ENCODE data around the gene ISCU. TPM values are rescaled to one million over a fixed set of nuclear protein-coding genes. Genes with fewer than 3 reads are reported as not detected.

The ISCU gene
- polyA plus RNA-seq, 2 donors: 38.7 to 87.2 TPM

- 84 to 86% methylated on average over 10 of the region's 10 CpGs for WGBS, 2 donors
- Histone ChIP-seq H3K27ac (ENCODE audit: low read depth in 2 of 2, low read length in 1 of 2) (no peak overlapping the region), H3K9me3 (ENCODE audit: control insufficient read depth in 2 of 2, insufficient read depth in 1 of 2, low read depth in 1 of 2, low read length in 1 of 2) (no peaks in the 10 kb centered on the region), H3K4me1 (ENCODE audit: control insufficient read depth in 2 of 2, insufficient read depth in 2 of 2, low read length in 1 of 2) (peaks cover 0 to 3% of the 10 kb centered on the region in 2 donors), H3K4me3 (ENCODE audit: low read depth in 1 of 2, low read length in 2 of 2) (no peak overlapping the region), H3K36me3 (ENCODE audit: control insufficient read depth in 2 of 2, insufficient read depth in 2 of 2, low read length in 1 of 2) (no peaks in the 10 kb centered on the region), H3K27me3 (ENCODE audit: control insufficient read depth in 1 of 2, insufficient read depth in 2 of 2, low read length in 2 of 2) (no peaks in the 10 kb centered on the region)
These were observed 45.7 kb downstream of the ISCU start for GRCh38 chr12:108607981-108608600.

GRCh38 chr12:108608616-108609015 lies 46.2 kb downstream of the ISCU start:
- Histone ChIP-seq H3K27ac (ENCODE audit: low read depth in 2 of 2, low read length in 1 of 2) (no peak overlapping the region), H3K27me3 (ENCODE audit: control insufficient read depth in 1 of 2, insufficient read depth in 2 of 2, low read length in 2 of 2) (no peaks in the 10 kb centered on the region), H3K36me3 (ENCODE audit: control insufficient read depth in 2 of 2, insufficient read depth in 2 of 2, low read length in 1 of 2) (no peaks in the 10 kb centered on the region), H3K9me3 (ENCODE audit: control insufficient read depth in 2 of 2, insufficient read depth in 1 of 2, low read depth in 1 of 2, low read length in 1 of 2) (no peaks in the 10 kb centered on the region), H3K4me1 (ENCODE audit: control insufficient read depth in 2 of 2, insufficient read depth in 2 of 2, low read length in 1 of 2) (peaks cover 0 to 3% of the 10 kb centered on the region in 2 donors), H3K4me3 (ENCODE audit: low read depth in 1 of 2, low read length in 2 of 2) (no peak overlapping the region)
- 81 to 85% methylated on average over 5 of the region's 5 CpGs for WGBS, 2 donors

GRCh38 chr12:108609537-108610335 lies 47.3 kb downstream of the ISCU start:
- H3K4me1 ChIP-seq (ENCODE audit: control insufficient read depth in 2 of 2, insufficient read depth in 2 of 2, low read length in 1 of 2): peaks cover 0 to 3% of the 10 kb centered on the region in 2 donors
- H3K27ac ChIP-seq (ENCODE audit: low read depth in 2 of 2, low read length in 1 of 2): no peak overlapping the region
- no peak overlapping the region for H3K4me3 ChIP-seq (ENCODE audit: low read depth in 1 of 2, low read length in 2 of 2)
- H3K27me3 ChIP-seq (ENCODE audit: control insufficient read depth in 1 of 2, insufficient read depth in 2 of 2, low read length in 2 of 2): no peaks in the 10 kb centered on the region
- H3K36me3 ChIP-seq (ENCODE audit: control insufficient read depth in 2 of 2, insufficient read depth in 2 of 2, low read length in 1 of 2): no peaks in the 10 kb centered on the region
- H3K9me3 ChIP-seq (ENCODE audit: control insufficient read depth in 2 of 2, insufficient read depth in 1 of 2, low read depth in 1 of 2, low read length in 1 of 2): no peaks in the 10 kb centered on the region
- 56 to 62% methylated on average over 21 of the region's 21 CpGs for WGBS, 2 donors

GRCh38 chr12:108610336-108610815 lies 48.0 kb downstream of the ISCU start:
- 80 to 88% methylated on average over 8 of the region's 8 CpGs for WGBS, 2 donors
- H3K9me3 ChIP-seq (ENCODE audit: control insufficient read depth in 2 of 2, insufficient read depth in 1 of 2, low read depth in 1 of 2, low read length in 1 of 2): no peaks in the 10 kb centered on the region
- H3K27ac ChIP-seq (ENCODE audit: low read depth in 2 of 2, low read length in 1 of 2): no peak overlapping the region
- H3K4me1 ChIP-seq (ENCODE audit: control insufficient read depth in 2 of 2, insufficient read depth in 2 of 2, low read length in 1 of 2): peaks cover 0 to 3% of the 10 kb centered on the region in 2 donors
- H3K36me3 ChIP-seq (ENCODE audit: control insufficient read depth in 2 of 2, insufficient read depth in 2 of 2, low read length in 1 of 2): no peaks in the 10 kb centered on the region
- H3K4me3 ChIP-seq (ENCODE audit: low read depth in 1 of 2, low read length in 2 of 2): no peak overlapping the region
- H3K27me3 ChIP-seq (ENCODE audit: control insufficient read depth in 1 of 2, insufficient read depth in 2 of 2, low read length in 2 of 2): no peaks in the 10 kb centered on the region

GRCh38 chr12:108610856-108611605 lies 48.6 kb downstream of the ISCU start:
- peaks cover 0 to 1% of the 10 kb centered on the region in 2 donors for H3K4me1 ChIP-seq (ENCODE audit: control insufficient read depth in 2 of 2, insufficient read depth in 2 of 2, low read length in 1 of 2)
- H3K27ac ChIP-seq (ENCODE audit: low read depth in 2 of 2, low read length in 1 of 2): no peak overlapping the region
- no peak overlapping the region for H3K4me3 ChIP-seq (ENCODE audit: low read depth in 1 of 2, low read length in 2 of 2)
- H3K36me3 ChIP-seq (ENCODE audit: control insufficient read depth in 2 of 2, insufficient read depth in 2 of 2, low read length in 1 of 2): no peaks in the 10 kb centered on the region
- whole genome bisulfite sequencing, 2 donors: 78 to 81% methylated on average over 13 to 15 of the region's 15 CpGs
- no peaks in the 10 kb centered on the region for H3K9me3 ChIP-seq (ENCODE audit: control insufficient read depth in 2 of 2, insufficient read depth in 1 of 2, low read depth in 1 of 2, low read length in 1 of 2)
- no peaks in the 10 kb centered on the region for H3K27me3 ChIP-seq (ENCODE audit: control insufficient read depth in 1 of 2, insufficient read depth in 2 of 2, low read length in 2 of 2)

GRCh38 chr12:108611884-108612415 lies 49.6 kb downstream of the ISCU start:
- no peaks in the 10 kb centered on the region for H3K4me1 ChIP-seq (ENCODE audit: control insufficient read depth in 2 of 2, insufficient read depth in 2 of 2, low read length in 1 of 2)
- no peak overlapping the region for H3K4me3 ChIP-seq (ENCODE audit: low read depth in 1 of 2, low read length in 2 of 2)
- H3K27me3 ChIP-seq (ENCODE audit: control insufficient read depth in 1 of 2, insufficient read depth in 2 of 2, low read length in 2 of 2): no peaks in the 10 kb centered on the region
- H3K9me3 ChIP-seq (ENCODE audit: control insufficient read depth in 2 of 2, insufficient read depth in 1 of 2, low read depth in 1 of 2, low read length in 1 of 2): no peaks in the 10 kb centered on the region
- H3K27ac ChIP-seq (ENCODE audit: low read depth in 2 of 2, low read length in 1 of 2): no peak overlapping the region
- H3K36me3 ChIP-seq (ENCODE audit: control insufficient read depth in 2 of 2, insufficient read depth in 2 of 2, low read length in 1 of 2): no peaks in the 10 kb centered on the region
- WGBS, 2 donors: 44 to 45% methylated on average over 5 of the region's 5 CpGs

GRCh38 chr12:108612788-108613282 lies 50.4 kb downstream of the ISCU start:
- H3K36me3 ChIP-seq (ENCODE audit: control insufficient read depth in 2 of 2, insufficient read depth in 2 of 2, low read length in 1 of 2): no peaks in the 10 kb centered on the region
- WGBS, 2 donors: 69 to 76% methylated on average over 8 of the region's 8 CpGs
- no peak overlapping the region for H3K27ac ChIP-seq (ENCODE audit: low read depth in 2 of 2, low read length in 1 of 2)
- H3K4me1 ChIP-seq (ENCODE audit: control insufficient read depth in 2 of 2, insufficient read depth in 2 of 2, low read length in 1 of 2): peaks cover 0 to 2% of the 10 kb centered on the region in 2 donors
- no peaks in the 10 kb centered on the region for H3K9me3 ChIP-seq (ENCODE audit: control insufficient read depth in 2 of 2, insufficient read depth in 1 of 2, low read depth in 1 of 2, low read length in 1 of 2)
- no peaks in the 10 kb centered on the region for H3K27me3 ChIP-seq (ENCODE audit: control insufficient read depth in 1 of 2, insufficient read depth in 2 of 2, low read length in 2 of 2)
- no peak overlapping the region for H3K4me3 ChIP-seq (ENCODE audit: low read depth in 1 of 2, low read length in 2 of 2)

GRCh38 chr12:108613548-108613947 lies 51.2 kb downstream of the ISCU start:
- Histone ChIP-seq H3K9me3 (ENCODE audit: control insufficient read depth in 2 of 2, insufficient read depth in 1 of 2, low read depth in 1 of 2, low read length in 1 of 2) (no peaks in the 10 kb centered on the region), H3K4me3 (ENCODE audit: low read depth in 1 of 2, low read length in 2 of 2) (no peak overlapping the region), H3K36me3 (ENCODE audit: control insufficient read depth in 2 of 2, insufficient read depth in 2 of 2, low read length in 1 of 2) (no peaks in the 10 kb centered on the region), H3K27ac (ENCODE audit: low read depth in 2 of 2, low read length in 1 of 2) (no peak overlapping the region), H3K4me1 (ENCODE audit: control insufficient read depth in 2 of 2, insufficient read depth in 2 of 2, low read length in 1 of 2) (peaks cover 0 to 2% of the 10 kb centered on the region in 2 donors), H3K27me3 (ENCODE audit: control insufficient read depth in 1 of 2, insufficient read depth in 2 of 2, low read length in 2 of 2) (no peaks in the 10 kb centered on the region)
- 53 to 59% methylated on average over 9 of the region's 9 CpGs for WGBS, 2 donors

GRCh38 chr12:108614041-108614440 lies 51.6 kb downstream of the ISCU start:
- Histone ChIP-seq H3K27ac (ENCODE audit: low read depth in 2 of 2, low read length in 1 of 2) (no peak overlapping the region), H3K36me3 (ENCODE audit: control insufficient read depth in 2 of 2, insufficient read depth in 2 of 2, low read length in 1 of 2) (no peaks in the 10 kb centered on the region), H3K4me1 (ENCODE audit: control insufficient read depth in 2 of 2, insufficient read depth in 2 of 2, low read length in 1 of 2) (peaks cover 0 to 2% of the 10 kb centered on the region in 2 donors), H3K4me3 (ENCODE audit: low read depth in 1 of 2, low read length in 2 of 2) (no peak overlapping the region), H3K27me3 (ENCODE audit: control insufficient read depth in 1 of 2, insufficient read depth in 2 of 2, low read length in 2 of 2) (no peaks in the 10 kb centered on the region), H3K9me3 (ENCODE audit: control insufficient read depth in 2 of 2, insufficient read depth in 1 of 2, low read depth in 1 of 2, low read length in 1 of 2) (no peaks in the 10 kb centered on the region)
- 75 to 76% methylated on average over 4 of the region's 4 CpGs for WGBS, 2 donors
